H1 (cell line): Measurements from ENCODE around the gene NT5DC3. TPM values are rescaled to one million over a fixed set of nuclear protein-coding genes. Genes with fewer than 3 reads are reported as not detected.

ENCODE experiments used
- CTCF ChIA-PET: fragments of 300-600 bp; sonication (Branson Sonifier 250); formaldehyde crosslinking; loops from one replicate; lab custom pipeline; 2021; ENCODE audit not compliant: partially characterized antibody; lab: Charles Lee
- POLR2A ChIA-PET: fragments of 300-600 bp; sonication (Branson Sonifier 250); formaldehyde crosslinking; loops from one replicate; lab custom pipeline; 2021; ENCODE audit warnings: inconsistent platforms; ENCODE audit not compliant: partially characterized antibody; lab: Charles Lee
- DNase-seq, 2 experiments: peaks; one replicate each; pipeline versions ENCODE4 v3.0.0 to v3.0.0-alpha.2; 2010 to 2022; ENCODE audit warnings: low spot score in 2 of 2, low read depth in 1 of 2, mixed read lengths in 1 of 2
- FAIRE-seq: peaks from 2 replicates; lab custom pipeline; 2011; peaks lifted over from hg19 to GRCh38; lab: Jason Lieb, UNC
- H2AFZ ChIP-seq: 2 replicates; pipeline ENCODE4 v1.8.1; 2012; ENCODE audit warnings: low read length, inconsistent platforms
- H2AK5ac ChIP-seq: 2 replicates; pipeline ENCODE4 v1.6.1; 2013; ENCODE audit warnings: low read depth, low read length
- H2BK120ac ChIP-seq: replicated peaks from 2 replicates; pipeline ENCODE3; 2013; ENCODE audit warnings: low read depth, low read length, inconsistent platforms
- H2BK12ac ChIP-seq: 2 replicates; pipeline ENCODE4 v1.6.1; 2013; ENCODE audit warnings: low read depth, low read length
- H2BK15ac ChIP-seq: 2 replicates; pipeline ENCODE4 v1.6.1; 2013; ENCODE audit warnings: low read length
- H2BK20ac ChIP-seq: 2 replicates; pipeline ENCODE4 v1.6.1; 2013; ENCODE audit warnings: low read length
- H2BK5ac ChIP-seq: 2 replicates; pipeline ENCODE4 v1.6.1; 2013; ENCODE audit warnings: low read depth, low read length
- H3K14ac ChIP-seq: 2 replicates; pipeline ENCODE4 v1.6.1; 2013; ENCODE audit warnings: inconsistent platforms; ENCODE audit not compliant: insufficient read length
- H3K18ac ChIP-seq: 2 replicates; pipeline ENCODE4 v1.6.1; 2013; ENCODE audit warnings: low read length; ENCODE audit errors: extremely low read depth
- H3K23ac ChIP-seq: 2 replicates; pipeline ENCODE4 v1.6.1; 2013; ENCODE audit warnings: inconsistent platforms; ENCODE audit not compliant: insufficient read length
- H3K23me2 ChIP-seq: 2 replicates; pipeline ENCODE4 v1.6.1; 2013; ENCODE audit warnings: low read depth, low read length
- H3K27ac ChIP-seq: 2 replicates; pipeline ENCODE4 v1.6.1; 2011; ENCODE audit warnings: low read depth, low read length, inconsistent platforms
- H3K27me3 ChIP-seq, 4 experiments: replicated peaks in 1 of 4; 1 replicate in 1 of 4; 2 replicates in 3 of 4; pipeline versions ENCODE4 v1.6.1 to v1.8.1; 2011 to 2013; ENCODE audit warnings: low read length in 3 of 4, mild to moderate bottlenecking in 3 of 4, inconsistent platforms in 2 of 4, mixed read lengths in 2 of 4, moderate library complexity in 1 of 4; ENCODE audit not compliant: control insufficient read depth in 3 of 4, insufficient read depth in 3 of 4; ENCODE audit errors: extremely low read depth in 1 of 4
- H3K36me3 ChIP-seq, 4 experiments: 2 replicates each; pipeline versions ENCODE4 v1.6.1 to v1.8.1; 2011 to 2013; ENCODE audit warnings: mild to moderate bottlenecking in 4 of 4, low read length in 3 of 4, moderate library complexity in 2 of 4, control low read depth in 1 of 4, inconsistent platforms in 1 of 4; ENCODE audit not compliant: insufficient read depth in 4 of 4, control insufficient read depth in 2 of 4
- H3K4ac ChIP-seq: replicated peaks from 2 replicates; pipeline ENCODE3; 2013; ENCODE audit warnings: low read length, low read depth, mixed read lengths, inconsistent platforms; ENCODE audit not compliant: insufficient read length
- H3K4me1 ChIP-seq, 4 experiments: replicated peaks in 1 of 4; 1 replicate in 1 of 4; 2 replicates in 3 of 4; pipeline versions ENCODE4 v1.6.1 to v1.8.1; 2011 to 2013; ENCODE audit warnings: low read length in 3 of 4, inconsistent platforms in 2 of 4, mixed read lengths in 1 of 4; ENCODE audit not compliant: insufficient read depth in 4 of 4, control insufficient read depth in 3 of 4
- H3K4me2 ChIP-seq, 2 experiments: 2 replicates each; pipeline versions ENCODE4 v1.6.1 to v1.8.1; 2011 to 2013; ENCODE audit warnings: low read depth in 2 of 2, low read length in 2 of 2, control low read depth in 1 of 2, inconsistent platforms in 1 of 2, mild to moderate bottlenecking in 1 of 2; ENCODE audit not compliant: insufficient read depth in 1 of 2
- H3K4me3 ChIP-seq, 4 experiments: fragments of 200-600, 300-600 bp in 1 of 4; sonication (generic), shearing (Covaris generic), sonication (Bioruptor Twin) in 1 of 4; 2 replicates each; pipeline versions ENCODE4 v1.5.1 to v1.8.1; 2011 to 2016; ENCODE audit warnings: low read length in 4 of 4, low read depth in 3 of 4, control low read depth in 2 of 4, inconsistent platforms in 2 of 4, mild to moderate bottlenecking in 2 of 4, mixed read lengths in 1 of 4, moderate library complexity in 1 of 4; ENCODE audit not compliant: insufficient read depth in 2 of 4; ENCODE audit errors: extremely low read depth in 1 of 4
- H3K56ac ChIP-seq: replicated peaks from 2 replicates; pipeline ENCODE3; 2013; ENCODE audit warnings: low read depth, mild to moderate bottlenecking, mixed read lengths, low read length, inconsistent platforms; ENCODE audit not compliant: insufficient read length
- H3K79me1 ChIP-seq: 2 replicates; pipeline ENCODE4 v1.6.1; 2013; ENCODE audit warnings: low read depth, low read length, control low read depth
- H3K79me2 ChIP-seq, 2 experiments: 2 replicates each; pipeline versions ENCODE4 v1.6.1 to v1.8.1; 2012 to 2013; ENCODE audit warnings: low read length in 2 of 2, mild to moderate bottlenecking in 2 of 2, inconsistent platforms in 1 of 2; ENCODE audit not compliant: insufficient read depth in 2 of 2, control insufficient read depth in 1 of 2
- H3K9ac ChIP-seq, 4 experiments: replicated peaks in 1 of 4; 1 replicate in 1 of 4; 2 replicates in 3 of 4; pipeline versions ENCODE4 v1.6.1 to v1.8.1; 2011 to 2013; ENCODE audit warnings: low read depth in 3 of 4, low read length in 3 of 4, control low read depth in 2 of 4, mild to moderate bottlenecking in 2 of 4, moderate library complexity in 2 of 4, inconsistent platforms in 1 of 4; ENCODE audit errors: extremely low read depth in 1 of 4
- H3K9me3 ChIP-seq, 2 experiments: 2 replicates each; pipeline versions ENCODE4 v1.6.1 to v1.8.1; 2012 to 2013; ENCODE audit warnings: mild to moderate bottlenecking in 2 of 2, moderate library complexity in 2 of 2, control low read depth in 1 of 2, inconsistent platforms in 1 of 2, low read depth in 1 of 2, low read length in 1 of 2, mixed read lengths in 1 of 2; ENCODE audit not compliant: insufficient read depth in 2 of 2
- H4K20me1 ChIP-seq, 2 experiments: replicated peaks in 1 of 2; 2 replicates each; pipeline versions ENCODE3 to v1.8.1; 2011 to 2013; ENCODE audit warnings: inconsistent platforms in 2 of 2, low read length in 2 of 2, mild to moderate bottlenecking in 1 of 2; ENCODE audit not compliant: insufficient read depth in 2 of 2, control insufficient read depth in 1 of 2
- H4K5ac ChIP-seq: 2 replicates; pipeline ENCODE4 v1.6.1; 2013; ENCODE audit warnings: low read length, low read depth, mixed read lengths, inconsistent platforms; ENCODE audit not compliant: insufficient read length
- H4K8ac ChIP-seq: 2 replicates; pipeline ENCODE4 v1.8.0; 2013; ENCODE audit warnings: mild to moderate bottlenecking, moderate library complexity, low read length, inconsistent platforms; ENCODE audit not compliant: insufficient read depth; ENCODE audit errors: extremely low read depth
- H4K91ac ChIP-seq: replicated peaks from 2 replicates; pipeline ENCODE3; 2013; ENCODE audit warnings: low read length, mixed read lengths, inconsistent platforms; ENCODE audit not compliant: insufficient read length
- ATF3 ChIP-seq: IDR thresholded peaks from 2 replicates; pipeline ENCODE4 v1.6.1; 2011; ENCODE audit warnings: low read depth, mild to moderate bottlenecking, low read length; ENCODE audit not compliant: insufficient read depth
- CEBPB ChIP-seq: IDR thresholded peaks from 2 replicates; pipeline ENCODE4 v1.6.1; 2012; ENCODE audit warnings: low read depth, low read length
- CTCF ChIP-seq, 3 experiments: IDR thresholded peaks; 1 replicate in 2 of 3; 2 replicates in 1 of 3; pipeline versions ENCODE4 v1.5.1 to v1.6.1; 2011; ENCODE audit warnings: low read length in 3 of 3, mild to moderate bottlenecking in 3 of 3, inconsistent platforms in 2 of 3, low read depth in 1 of 3, moderate library complexity in 1 of 3; ENCODE audit not compliant: insufficient read depth in 1 of 3; ENCODE audit errors: control extremely low read depth in 1 of 3
- GABPA ChIP-seq: IDR thresholded peaks from 2 replicates; pipeline ENCODE4 v1.6.1; 2011; ENCODE audit warnings: mild to moderate bottlenecking, low read length, moderate library complexity, borderline replicate concordance; ENCODE audit not compliant: insufficient read depth
- JUN ChIP-seq: IDR thresholded peaks from 2 replicates; pipeline ENCODE4 v1.6.1; 2011; ENCODE audit warnings: low read depth, mild to moderate bottlenecking, improper control_type of control experiment, low read length
- KDM4A ChIP-seq: IDR thresholded peaks from one replicate; pipeline ENCODE4 v1.7.1; 2012; ENCODE audit warnings: low read depth, mild to moderate bottlenecking, moderate library complexity, low read length, inconsistent platforms; ENCODE audit not compliant: severe bottlenecking
- SIN3A ChIP-seq, 2 experiments: IDR thresholded peaks in 1 of 2; conservative IDR thresholded peaks in 1 of 2; 2 replicates each; pipeline ENCODE4 v1.6.1; 2011 to 2012; ENCODE audit warnings: low read length in 2 of 2, improper control_type of control experiment in 1 of 2, low read depth in 1 of 2, mild to moderate bottlenecking in 1 of 2
- WGBS, 2 experiments: shearing (Covaris generic) in 1 of 2; methylation state at CpG; one replicate each; pipeline versions ENCODE4 v1.1.6 to v1.1.7; 2013 to 2015; ENCODE audit warnings: low lambda C conversion rate in 2 of 2, mixed read lengths in 2 of 2, inconsistent platforms in 1 of 2, low coverage in 1 of 2, missing lambda C conversion rate in 1 of 2; ENCODE audit not compliant: insufficient replicate concordance in 2 of 2, insufficient coverage in 1 of 2, insufficient read length in 1 of 2; ENCODE audit errors: extremely low coverage in 1 of 2, missing lambda C conversion rate in 1 of 2; 5-methylcytosine and 5-hydroxymethylcytosine counted together
- polyA plus RNA-seq, 7 experiments: library from polyadenylated mRNA; depleted of rRNA in 3 of 7; stranded (reverse) in 5 of 7; unstranded in 2 of 7; fragments of >200 nt in 5 of 7; fragments of 200-250 nt in 2 of 7; gene quantifications; 1 replicate in 5 of 7; 2 replicates in 1 of 7; 4 replicates in 1 of 7; pipeline versions ENCODE4 v1.2.1 to v1.2.3, GENCODE V29; 2011 to 2013; ENCODE audit warnings: missing spikeins in 2 of 7, mixed read lengths in 2 of 7
- total RNA-seq: library from RNA; stranded (reverse); fragmentation: NEBNext Ultra II Directional; extraction: Animal tissue kit (Norgen Biotek cat#: 25700); gene quantifications from 2 replicates; pipeline ENCODE4 v1.2.1, GENCODE V29; 2021

NT5DC3 gene
- total and polyA plus RNA-seq, 2 of the 8 experiments (the other 6 are each of a cell fraction or from before 2014, with no cell fraction given), result 5.4 to 14.8 TPM

GRCh38 chr12:103824845-103825244 is 16.2 kb downstream of the NT5DC3 start:
- H3K9me3 ChIP-seq, result peaks cover 3 to 4% of the 10 kb centered on the region in 2 experiments; a peak in 2 of 4 replicates
- H3K9ac ChIP-seq, result no peak overlapping the region
- no peak for DNase-seq
- peaks cover 0 to 44% of the 10 kb centered on the region in 2 experiments; a peak in 2 of 4 replicates for H3K79me2 ChIP-seq
- FAIRE-seq, result no peak
- H3K23ac ChIP-seq, result no peak overlapping the region
- peaks cover 0 to 2% of the 10 kb centered on the region in 2 experiments for H4K20me1 ChIP-seq
- H3K4me3 ChIP-seq, result no peak overlapping the region
- no peaks in the 10 kb centered on the region for H3K79me1 ChIP-seq
- H3K4ac ChIP-seq, result no peak overlapping the region
- no peaks in the 10 kb centered on the region for H3K23me2 ChIP-seq
- ChIA-PET POLR2A (no interaction called here), CTCF (no interaction called here)
- H3K27me3 ChIP-seq, result no peaks in the 10 kb centered on the region
- no peak overlapping the region for H3K14ac ChIP-seq
- H3K4me1 ChIP-seq, result no peaks in the 10 kb centered on the region
- H2BK12ac ChIP-seq, result no peak overlapping the region
- no peak overlapping the region for H4K8ac ChIP-seq
- H2BK120ac ChIP-seq, result no peak overlapping the region
- no peak overlapping the region for H2AK5ac ChIP-seq
- H3K56ac ChIP-seq, result no peak overlapping the region
- H3K4me2 ChIP-seq, result no peak overlapping the region
- H2BK15ac ChIP-seq, result no peak overlapping the region
- H2AFZ ChIP-seq, result no peak overlapping the region
- H2BK20ac ChIP-seq, result no peak overlapping the region
- WGBS, 2 experiments, result 96% methylated on average over 3 of the region's 3 CpGs; no CpG with 5 or more reads in 1 of the 2 experiments
- H4K91ac ChIP-seq, result no peak overlapping the region
- no peak overlapping the region for H3K27ac ChIP-seq
- 0 out of 8 replicates have a peak, but pooled peaks cover 0 to 4% (median 0%) of the 10 kb centered on the region in 4 experiments for H3K36me3 ChIP-seq
- H3K18ac ChIP-seq, result no peak overlapping the region
- no peak overlapping the region for H4K5ac ChIP-seq
- no peak overlapping the region for H2BK5ac ChIP-seq
- TF ChIP-seq JUN (no peak), SIN3A (conservative IDR thresholded peaks at IDR 0.05 in 1 of 2, IDR thresholded peaks at IDR 0.05 in 1 of 2; ENCODE audit: low read depth in 1 of 2, low read length in 2 of 2) (no peak), GABPA (no peak), CEBPB (no peak), ATF3 (no peak), KDM4A (no peak), CTCF (IDR thresholded peaks at IDR 0.05; ENCODE audit: control extremely low read depth in 1 of 3, insufficient read depth in 1 of 3, low read depth in 1 of 3, low read length in 3 of 3) (no peak)
